HG03558 (cell line): ENCODE measurements around the gene CLASP2.
"Not testable (repeated sequence)": the region's sequence is repeated elsewhere in the genome, so short reads cannot be mapped to it uniquely, and the experiment has no call there.

ENCODE experiments used
- ATAC-seq: cut with Tn5 transposase; IDR thresholded peaks from one replicate; pipeline ENCODE4 v1.9.1; 2021; ENCODE audit warnings: moderate number of reproducible peaks; ENCODE audit not compliant: unreplicated experiment; ENCODE audit errors: extremely low read depth

The CLASP2 gene

GRCh38 chr3:33694944-33695343, 23.1 kb downstream of the CLASP2 start:
- no peak for ATAC-seq

DNA sequence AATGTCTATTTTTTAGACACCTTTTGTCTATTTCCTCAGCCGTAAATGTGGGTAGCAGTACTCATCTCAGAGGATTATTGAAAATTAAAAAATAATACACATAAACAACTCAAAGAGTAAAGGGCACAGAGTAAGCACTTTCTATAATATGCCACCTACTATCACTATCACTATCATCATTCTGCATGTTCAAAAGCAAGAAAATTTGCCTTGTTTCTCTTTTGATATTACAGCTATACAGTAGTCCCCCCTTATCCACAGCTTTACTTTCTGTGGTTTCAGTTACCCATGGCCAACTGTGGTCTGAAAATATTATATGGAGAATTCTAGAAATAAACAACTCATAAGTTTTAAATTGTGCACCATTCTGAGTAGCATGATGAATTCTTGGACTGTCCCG, 27.7 kb downstream of the CLASP2 start:
- no peak for ATAC-seq

GRCh38 chr3:33687406-33688010, 30.5 kb downstream of the CLASP2 start:
- no peak for ATAC-seq

GRCh38 chr3:33682770-33683169, 35.3 kb downstream of the CLASP2 start:
- no peak for ATAC-seq

DNA sequence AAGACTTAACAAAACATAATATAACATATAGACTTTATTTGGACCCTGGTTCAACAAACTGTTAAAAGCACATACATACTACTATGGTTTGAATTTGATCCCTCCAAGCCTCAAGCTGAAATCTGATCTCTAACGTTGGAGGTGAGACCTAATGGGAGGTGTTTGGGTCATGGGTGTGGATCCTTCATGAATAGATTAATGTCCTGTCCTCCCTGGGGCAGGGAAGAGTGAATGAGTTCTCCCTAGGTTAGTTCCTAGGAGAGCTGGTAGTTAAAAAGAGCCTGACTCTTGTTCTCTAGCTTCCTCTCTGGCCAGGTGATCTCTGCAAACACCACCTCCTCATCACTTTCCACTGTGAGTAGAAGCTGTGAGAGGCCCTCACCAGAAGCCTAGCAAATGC, 36.4 kb downstream of the CLASP2 start:
- no peak for ATAC-seq

- no peak for ATAC-seq
Observed at GRCh38 chr3:33678073-33678472, 40.0 kb downstream of the CLASP2 start.

- ATAC-seq, result not testable (repeated sequence)
Observed at GRCh38 chr3:33673436-33673835, 44.6 kb downstream of the CLASP2 start.

DNA sequence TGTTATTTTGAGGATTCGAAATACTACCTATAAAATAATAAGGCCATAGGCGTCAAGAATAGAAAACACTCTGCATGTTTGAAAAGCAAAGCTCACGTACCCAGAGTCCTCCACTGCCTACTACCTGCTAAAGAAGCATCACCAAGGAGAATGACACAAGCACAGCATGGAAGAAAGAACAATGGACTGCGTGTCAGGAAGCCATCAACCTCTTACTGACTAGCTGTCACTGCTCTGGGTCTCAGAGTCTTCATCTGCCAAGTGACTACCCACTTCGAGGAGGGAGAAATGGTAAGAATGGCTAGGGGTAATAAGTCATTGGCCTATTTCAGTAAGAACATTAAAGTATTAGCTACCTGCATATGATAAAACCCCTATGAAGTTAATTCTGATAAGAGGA, 49.4 kb downstream of the CLASP2 start:
- no peak for ATAC-seq

DNA sequence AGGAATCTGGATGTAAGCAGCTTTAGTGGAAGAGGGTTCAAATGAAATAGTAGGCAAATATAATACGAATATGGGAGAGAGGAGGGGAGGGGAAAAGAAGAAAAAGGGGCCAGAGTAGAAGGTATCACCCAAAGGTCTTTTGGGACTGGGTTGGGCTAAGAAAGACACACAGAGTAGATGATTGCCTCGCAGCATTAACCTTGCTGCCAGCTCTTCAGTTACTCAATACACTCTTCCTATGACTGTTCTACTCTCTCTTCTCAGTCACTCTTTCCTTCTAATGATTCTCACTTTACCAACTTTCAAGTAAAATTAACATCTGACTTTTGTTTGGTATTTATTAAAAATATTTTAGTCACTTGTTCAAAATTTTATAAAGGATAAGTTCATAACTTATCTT, 52.8 kb downstream of the CLASP2 start:
- no peak for ATAC-seq

DNA sequence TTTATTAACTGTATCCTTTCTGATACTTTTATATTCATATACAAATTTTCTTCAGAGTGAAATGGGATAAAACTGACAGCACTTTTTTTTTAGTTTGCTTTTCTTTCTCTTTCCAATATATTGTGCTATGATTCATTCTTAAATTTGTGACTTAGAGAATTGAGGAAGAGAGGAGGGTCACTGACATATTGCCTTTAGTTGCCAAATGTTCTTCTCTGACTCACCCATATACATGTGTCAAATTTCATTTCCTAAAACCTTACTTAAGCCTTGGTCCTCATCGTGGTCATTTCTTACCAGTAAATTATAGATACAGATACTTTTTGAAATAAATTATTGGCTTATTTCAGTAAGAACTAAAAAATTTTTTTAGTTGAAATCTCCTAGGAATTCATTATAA, 53.9 kb downstream of the CLASP2 start:
- no peak for ATAC-seq

- no peak for ATAC-seq
Observed at GRCh38 chr3:33663042-33663441, 55.0 kb downstream of the CLASP2 start.

DNA sequence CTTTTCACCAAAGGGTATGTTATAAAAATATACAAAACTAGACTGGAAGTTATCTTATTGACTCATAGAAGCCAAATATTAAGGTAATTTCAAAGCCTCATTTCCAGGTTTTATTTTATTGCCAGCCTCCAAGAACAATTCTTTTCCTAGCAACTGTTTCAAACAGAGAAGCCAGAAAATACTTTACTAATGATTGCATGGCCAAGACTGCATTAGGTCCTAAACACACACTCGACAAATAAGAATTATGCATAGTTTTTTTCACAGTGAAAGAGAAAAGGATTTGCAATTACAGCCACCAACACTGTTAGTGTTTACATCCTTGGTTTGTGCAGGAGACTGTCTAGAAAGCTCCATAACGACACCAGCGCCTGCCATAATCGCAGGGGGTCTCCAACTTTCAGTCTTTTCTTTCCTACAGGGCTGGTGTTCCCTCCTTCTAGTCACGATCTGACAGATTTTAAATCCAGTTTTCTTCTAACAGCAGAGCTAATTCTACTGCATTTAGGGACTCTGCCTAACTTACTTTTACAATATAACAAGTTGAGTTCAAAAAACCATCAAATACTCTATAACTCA, 58.1 kb downstream of the CLASP2 start:
- no peak for ATAC-seq

- peak; percentile 69 for ATAC-seq
Observed at GRCh38 chr3:33658991-33659848, 58.8 kb downstream of the CLASP2 start.

DNA sequence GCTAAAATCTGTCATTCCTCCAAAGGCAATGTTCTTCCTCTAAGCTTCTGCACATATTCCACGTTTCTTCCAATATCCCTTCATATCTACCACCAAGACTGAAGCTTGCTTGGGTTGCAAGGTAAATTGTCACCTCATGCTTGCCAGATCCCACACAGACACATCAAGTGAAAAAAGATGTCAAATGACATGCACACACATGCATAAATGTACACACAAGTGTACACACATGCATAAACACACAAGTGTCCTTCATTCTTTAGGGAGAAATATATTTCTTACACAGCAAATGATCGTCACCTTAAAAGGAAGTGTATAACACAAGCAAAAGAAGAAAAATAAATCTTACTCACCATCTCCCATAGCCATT, 59.4 kb downstream of the CLASP2 start:
- ATAC-seq, result no peak

- no peak for ATAC-seq
Observed at GRCh38 chr3:33658039-33658438, 60.0 kb downstream of the CLASP2 start.

DNA sequence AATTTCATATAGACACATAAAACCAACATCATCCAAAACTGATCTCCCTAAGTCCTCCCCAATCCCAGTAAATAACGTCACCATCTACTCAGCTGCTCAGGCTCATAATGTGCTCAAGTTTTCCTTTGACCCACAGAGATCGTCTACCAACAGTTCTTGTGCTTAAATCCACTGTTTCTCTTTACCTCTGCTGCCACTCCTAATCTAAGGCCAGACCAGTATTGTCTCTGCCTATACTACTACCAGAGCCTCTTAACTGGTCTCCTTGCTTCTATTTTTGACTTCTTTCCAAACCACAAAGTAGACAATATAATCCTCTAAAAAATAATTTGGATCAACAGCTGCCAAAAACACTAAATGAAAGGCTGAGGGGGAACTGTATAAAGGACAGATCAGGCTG, 65.3 kb downstream of the CLASP2 start:
- ATAC-seq, result no peak

DNA sequence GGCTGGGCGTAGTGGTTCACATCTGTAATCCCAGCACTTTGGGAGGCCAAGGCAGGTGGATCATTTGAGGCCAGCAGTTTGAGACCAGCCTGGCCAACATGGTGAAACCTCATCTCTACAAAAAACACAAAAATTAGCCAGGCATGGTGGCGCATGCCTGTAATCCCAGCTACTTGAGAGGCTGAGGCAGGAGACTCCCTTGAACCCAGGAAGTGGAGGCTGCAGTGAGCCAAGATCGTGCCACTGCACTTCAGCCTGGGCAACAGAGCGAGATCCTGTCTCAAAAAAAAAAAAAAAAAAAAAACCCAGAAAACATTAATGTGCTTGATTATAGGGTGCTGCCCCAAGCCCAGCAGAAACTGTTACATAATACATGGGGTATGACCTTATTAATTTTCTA, 67.0 kb downstream of the CLASP2 start:
- ATAC-seq, result not testable (repeated sequence)

- ATAC-seq, result no peak
Observed at GRCh38 chr3:33650495-33650894, 67.6 kb downstream of the CLASP2 start.

- no peak for ATAC-seq
Observed at GRCh38 chr3:33648793-33649192, 69.3 kb downstream of the CLASP2 start.

- ATAC-seq, result no peak
Observed at GRCh38 chr3:33646406-33646805, 71.6 kb downstream of the CLASP2 start.

DNA sequence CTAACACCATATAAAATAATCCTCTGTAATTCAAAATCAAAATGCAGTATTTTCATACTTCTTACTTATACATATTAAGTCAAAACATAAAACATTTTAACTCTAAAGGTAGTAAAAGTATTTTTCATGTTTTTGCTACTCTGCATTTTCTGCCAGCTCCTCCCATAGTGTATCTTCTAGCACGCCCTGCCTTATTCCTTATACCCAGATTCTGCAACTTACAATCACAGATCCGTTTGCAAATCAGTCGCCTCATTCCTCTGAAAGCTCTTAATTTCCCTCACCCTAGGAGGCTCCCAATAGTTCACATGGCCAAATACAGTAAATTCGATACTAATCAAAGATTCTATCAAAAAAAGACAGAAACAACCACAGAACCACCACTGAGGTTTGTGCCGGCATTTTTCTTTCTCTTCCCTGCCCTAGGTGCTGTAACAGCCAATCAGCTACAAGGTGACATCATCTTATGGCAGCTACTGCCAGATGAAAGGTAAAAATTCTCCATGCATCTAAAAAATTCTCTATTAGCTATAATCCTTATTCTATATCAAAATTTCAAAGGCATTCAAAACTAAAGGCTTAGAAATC, 72.9 kb downstream of the CLASP2 start:
- no peak for ATAC-seq
